Ishikawa (cell line): ENCODE results near the gene GBF1.

Experiments
- CEBPB ChIP-seq: IDR thresholded peaks from 2 replicates; pipeline ENCODE4 v1.6.1; 2012
- CREB1 ChIP-seq: IDR thresholded peaks from 2 replicates; pipeline ENCODE4 v1.6.1; 2012; ENCODE audit warnings: low read depth
- EGR1 ChIP-seq: IDR thresholded peaks from 2 replicates; pipeline ENCODE4 v1.6.1; 2012
- EP300 ChIP-seq: IDR thresholded peaks from 2 replicates; pipeline ENCODE4 v1.6.1; 2012; ENCODE audit warnings: borderline replicate concordance
- FOXM1 ChIP-seq: IDR thresholded peaks from 2 replicates; pipeline ENCODE4 v1.6.1; 2012; ENCODE audit warnings: low read depth, borderline replicate concordance
- NFIC ChIP-seq: IDR thresholded peaks from 2 replicates; pipeline ENCODE4 v1.6.1; 2012
- RAD21 ChIP-seq: IDR thresholded peaks from 2 replicates; pipeline ENCODE4 v1.6.1; 2012; ENCODE audit warnings: low read depth
- TAF1 ChIP-seq: IDR thresholded peaks from 2 replicates; pipeline ENCODE4 v1.6.1; 2012; ENCODE audit warnings: low read depth, mild to moderate bottlenecking
- TCF12 ChIP-seq: IDR thresholded peaks from 2 replicates; pipeline ENCODE4 v1.6.1; 2012; ENCODE audit warnings: low read depth
- TEAD4 ChIP-seq: IDR thresholded peaks from 2 replicates; pipeline ENCODE4 v1.6.1; 2012
- YY1 ChIP-seq: IDR thresholded peaks from 2 replicates; pipeline ENCODE4 v1.6.1; 2012; ENCODE audit warnings: low read depth
- TF ChIP-seq, protein P1 (sequence below): IDR thresholded peaks from 2 replicates; pipeline ENCODE4 v1.6.1; 2012
- TF ChIP-seq, protein P2 (sequence below): IDR thresholded peaks from 2 replicates; pipeline ENCODE4 v1.6.1; 2012; ENCODE audit warnings: low read depth, mild to moderate bottlenecking

DNA sequence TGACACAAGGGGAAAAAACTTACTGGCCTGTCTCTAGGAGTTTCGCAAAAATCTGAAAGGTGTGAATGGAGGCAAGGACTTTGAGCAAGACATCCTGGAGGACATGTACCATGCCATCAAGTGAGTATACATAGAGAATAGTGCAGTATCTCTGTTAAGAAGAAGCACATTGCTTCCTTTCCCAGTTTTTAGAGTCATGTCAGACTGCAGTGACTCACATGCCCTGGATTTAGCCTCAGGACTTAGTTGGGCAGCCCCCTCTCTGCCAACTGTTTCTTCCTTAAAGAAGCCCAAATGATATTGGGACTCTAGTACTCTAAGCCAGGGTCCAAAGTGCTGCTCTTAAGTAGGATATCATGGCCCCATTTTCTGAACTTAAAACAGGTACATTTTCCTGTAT lies 122.1 kb downstream of the GBF1 start:
- TF ChIP-seq CEBPB: no peak
- TF ChIP-seq RAD21: no peak
- no peak for TF ChIP-seq TAF1
- TF ChIP-seq, protein P1, sequence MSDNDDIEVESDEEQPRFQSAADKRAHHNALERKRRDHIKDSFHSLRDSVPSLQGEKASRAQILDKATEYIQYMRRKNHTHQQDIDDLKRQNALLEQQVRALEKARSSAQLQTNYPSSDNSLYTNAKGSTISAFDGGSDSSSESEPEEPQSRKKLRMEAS: no peak
- no peak for TF ChIP-seq CREB1
- no peak for TF ChIP-seq EP300
- TF ChIP-seq TCF12: no peak
- no peak for TF ChIP-seq YY1
- no peak for TF ChIP-seq EGR1
- TF ChIP-seq, protein P2, sequence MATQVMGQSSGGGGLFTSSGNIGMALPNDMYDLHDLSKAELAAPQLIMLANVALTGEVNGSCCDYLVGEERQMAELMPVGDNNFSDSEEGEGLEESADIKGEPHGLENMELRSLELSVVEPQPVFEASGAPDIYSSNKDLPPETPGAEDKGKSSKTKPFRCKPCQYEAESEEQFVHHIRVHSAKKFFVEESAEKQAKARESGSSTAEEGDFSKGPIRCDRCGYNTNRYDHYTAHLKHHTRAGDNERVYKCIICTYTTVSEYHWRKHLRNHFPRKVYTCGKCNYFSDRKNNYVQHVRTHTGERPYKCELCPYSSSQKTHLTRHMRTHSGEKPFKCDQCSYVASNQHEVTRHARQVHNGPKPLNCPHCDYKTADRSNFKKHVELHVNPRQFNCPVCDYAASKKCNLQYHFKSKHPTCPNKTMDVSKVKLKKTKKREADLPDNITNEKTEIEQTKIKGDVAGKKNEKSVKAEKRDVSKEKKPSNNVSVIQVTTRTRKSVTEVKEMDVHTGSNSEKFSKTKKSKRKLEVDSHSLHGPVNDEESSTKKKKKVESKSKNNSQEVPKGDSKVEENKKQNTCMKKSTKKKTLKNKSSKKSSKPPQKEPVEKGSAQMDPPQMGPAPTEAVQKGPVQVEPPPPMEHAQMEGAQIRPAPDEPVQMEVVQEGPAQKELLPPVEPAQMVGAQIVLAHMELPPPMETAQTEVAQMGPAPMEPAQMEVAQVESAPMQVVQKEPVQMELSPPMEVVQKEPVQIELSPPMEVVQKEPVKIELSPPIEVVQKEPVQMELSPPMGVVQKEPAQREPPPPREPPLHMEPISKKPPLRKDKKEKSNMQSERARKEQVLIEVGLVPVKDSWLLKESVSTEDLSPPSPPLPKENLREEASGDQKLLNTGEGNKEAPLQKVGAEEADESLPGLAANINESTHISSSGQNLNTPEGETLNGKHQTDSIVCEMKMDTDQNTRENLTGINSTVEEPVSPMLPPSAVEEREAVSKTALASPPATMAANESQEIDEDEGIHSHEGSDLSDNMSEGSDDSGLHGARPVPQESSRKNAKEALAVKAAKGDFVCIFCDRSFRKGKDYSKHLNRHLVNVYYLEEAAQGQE: no peak
- no peak for TF ChIP-seq FOXM1
- no peak for TF ChIP-seq NFIC
- no peak for TF ChIP-seq TEAD4
